Stimulated activated naive CD8-positive, alpha-beta T cell treated with anti-CD3 and anti-CD28 coated beads, Interleukin-15, amount 100 ng/mL, for 72 hours (primary cell): ENCODE data around the gene RNF31.
A peak's percentile ranks its signal among the peaks of the same experiment; 100 is the strongest.

ENCODE experiments used
- ATAC-seq: fragments of 150-1000 bp; cut with Tn5 transposase; 2 replicates; pipeline ENCODE4 v1.10.0; 2021; ENCODE audit warnings: mild to moderate bottlenecking, moderate library complexity
- DNase-seq, 2 donors: peaks; one replicate each; pipeline ENCODE4 v3.0.0; 2021 to 2022
- H3K27ac Mint-ChIP-seq, 2 donors: one replicate each; pipeline ENCODE4 v1.8.0; 2022; ENCODE audit warnings: mild to moderate bottlenecking in 2 of 2, mixed read lengths in 2 of 2, moderate library complexity in 2 of 2
- H3K27me3 Mint-ChIP-seq: one replicate; pipeline ENCODE4 v1.8.0; 2022; ENCODE audit warnings: mixed read lengths
- H3K4me1 Mint-ChIP-seq: one replicate; pipeline ENCODE4 v1.8.0; 2022; ENCODE audit warnings: mild to moderate bottlenecking, mixed read lengths
- H3K4me3 Mint-ChIP-seq, 2 donors: one replicate each; pipeline ENCODE4 v1.8.0; 2022; ENCODE audit warnings: mild to moderate bottlenecking in 2 of 2, mixed read lengths in 2 of 2, moderate library complexity in 1 of 2
- H3K9me3 Mint-ChIP-seq, 2 donors: one replicate each; pipeline ENCODE4 v1.8.0; 2022; ENCODE audit warnings: mixed read lengths in 2 of 2

The RNF31 gene

DNA sequence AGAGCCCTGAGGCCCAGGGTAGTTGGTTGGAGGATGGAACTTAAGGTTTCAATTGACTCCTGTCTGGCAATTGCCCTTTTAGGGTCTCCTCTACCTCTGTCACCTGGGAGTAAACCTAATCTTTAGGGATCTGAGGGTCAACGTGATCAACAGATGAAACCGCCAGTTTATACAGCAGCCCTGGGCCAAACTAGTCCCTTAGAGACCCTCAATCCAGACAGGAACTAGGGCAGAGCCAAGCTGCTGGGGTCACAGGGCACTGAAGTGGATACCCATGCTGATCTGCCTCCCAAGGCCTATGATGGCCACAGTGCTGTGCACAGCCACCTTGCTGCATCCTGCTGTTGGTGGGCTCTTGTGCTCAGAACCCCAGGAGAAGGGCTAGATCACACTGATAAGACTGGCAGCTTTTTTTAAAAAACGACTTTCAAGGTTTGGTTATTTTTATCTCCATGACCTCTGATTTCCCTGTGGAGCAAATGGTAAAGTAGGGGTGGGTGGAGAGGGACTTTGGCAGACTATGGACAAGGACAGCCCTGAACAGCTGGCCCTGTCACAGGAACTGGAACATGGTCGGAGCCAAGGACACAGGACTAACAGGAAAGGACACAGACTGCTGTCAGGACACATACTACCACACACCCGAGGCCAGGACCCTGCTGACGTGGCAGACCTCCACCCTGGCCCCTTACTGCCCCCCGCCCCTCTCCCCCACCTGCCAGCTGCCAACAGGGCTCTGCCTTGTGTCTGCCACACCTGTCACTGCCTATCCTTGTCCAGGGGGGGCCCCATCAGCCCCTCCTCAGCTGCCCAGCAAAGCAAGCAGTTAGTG lies 16.4 kb upstream of the RNF31 start:
- H3K9me3 Mint-ChIP-seq, result no peaks in the 10 kb centered on the region

DNA sequence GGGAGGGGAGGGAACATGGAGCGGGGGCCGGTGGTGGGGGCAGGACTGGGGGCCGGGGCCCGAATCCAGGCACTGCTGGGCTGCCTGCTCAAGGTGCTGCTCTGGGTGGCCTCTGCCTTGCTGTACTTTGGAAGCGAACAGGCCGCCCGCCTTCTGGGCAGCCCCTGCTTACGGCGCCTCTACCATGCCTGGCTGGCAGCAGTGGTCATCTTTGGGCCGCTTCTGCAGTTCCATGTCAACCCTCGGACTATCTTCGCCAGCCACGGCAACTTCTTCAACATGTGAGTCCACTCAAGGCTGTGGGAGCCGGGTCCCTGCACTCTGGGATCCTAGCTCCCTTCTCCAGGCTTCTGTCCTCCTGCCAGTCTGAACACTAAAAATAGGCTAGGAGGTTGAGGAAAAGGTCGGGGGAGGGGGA lies 15.7 kb upstream of the RNF31 start:
- Mint-ChIP-seq H3K27me3 (no peaks in the 10 kb centered on the region), H3K9me3 (no peaks in the 10 kb centered on the region), H3K4me1 (peaks cover 40% of the 10 kb centered on the region), H3K27ac (peak overlapping the region in 1 of 2 donors; percentile 74), H3K4me3 (peak overlapping the region in 1 of 2 donors; percentile 73)
- DNase-seq (no peak), ATAC-seq (no peak)

More for the DNA sequence above, 16.4 kb upstream of the RNF31 start:
- DNase-seq (no peak), ATAC-seq (no peak)
- Mint-ChIP-seq H3K4me3 (no peak overlapping the region), H3K27me3 (no peaks in the 10 kb centered on the region), H3K4me1 (peaks cover 40% of the 10 kb centered on the region), H3K27ac (no peak overlapping the region)

GRCh38 chr14:24132061-24132685 lies 15.1 kb upstream of the RNF31 start:
- ATAC-seq (no peak), DNase-seq (peak; percentile 32 to 40)
- peaks cover 46% of the 10 kb centered on the region for H3K4me1 Mint-ChIP-seq
- H3K4me3 Mint-ChIP-seq, result peak overlapping the region; percentile 52 to 73
- H3K27me3 Mint-ChIP-seq, result no peaks in the 10 kb centered on the region
- peak overlapping the region; percentile 90 to 95 for H3K27ac Mint-ChIP-seq
- no peaks in the 10 kb centered on the region for H3K9me3 Mint-ChIP-seq

- DNase-seq (no peak), ATAC-seq (no peak)
- H3K9me3 Mint-ChIP-seq, result no peaks in the 10 kb centered on the region
- peak overlapping the region; percentile 52 to 73 for H3K4me3 Mint-ChIP-seq
- H3K27me3 Mint-ChIP-seq, result no peaks in the 10 kb centered on the region
- peaks cover 50% of the 10 kb centered on the region for H3K4me1 Mint-ChIP-seq
- peak overlapping the region; percentile 90 to 95 for H3K27ac Mint-ChIP-seq
Measured at GRCh38 chr14:24132976-24133375, 14.3 kb upstream of the RNF31 start.

- H3K27me3 Mint-ChIP-seq, result no peaks in the 10 kb centered on the region
- H3K9me3 Mint-ChIP-seq, result no peaks in the 10 kb centered on the region
- DNase-seq (no peak), ATAC-seq (no peak)
- no peak overlapping the region for H3K4me3 Mint-ChIP-seq
- H3K4me1 Mint-ChIP-seq, result peaks cover 56% of the 10 kb centered on the region
- no peak overlapping the region for H3K27ac Mint-ChIP-seq
Measured at GRCh38 chr14:24133735-24134134, 13.6 kb upstream of the RNF31 start.

GRCh38 chr14:24135584-24135833 lies 11.8 kb upstream of the RNF31 start:
- Mint-ChIP-seq H3K27me3 (no peaks in the 10 kb centered on the region), H3K4me1 (peaks cover 68% of the 10 kb centered on the region), H3K27ac (peak overlapping the region; percentile 79 to 92), H3K4me3 (peak overlapping the region; percentile 91 to 98), H3K9me3 (no peaks in the 10 kb centered on the region)
- no peak for DNase-seq
- ATAC-seq, result peak; percentile 3

DNA sequence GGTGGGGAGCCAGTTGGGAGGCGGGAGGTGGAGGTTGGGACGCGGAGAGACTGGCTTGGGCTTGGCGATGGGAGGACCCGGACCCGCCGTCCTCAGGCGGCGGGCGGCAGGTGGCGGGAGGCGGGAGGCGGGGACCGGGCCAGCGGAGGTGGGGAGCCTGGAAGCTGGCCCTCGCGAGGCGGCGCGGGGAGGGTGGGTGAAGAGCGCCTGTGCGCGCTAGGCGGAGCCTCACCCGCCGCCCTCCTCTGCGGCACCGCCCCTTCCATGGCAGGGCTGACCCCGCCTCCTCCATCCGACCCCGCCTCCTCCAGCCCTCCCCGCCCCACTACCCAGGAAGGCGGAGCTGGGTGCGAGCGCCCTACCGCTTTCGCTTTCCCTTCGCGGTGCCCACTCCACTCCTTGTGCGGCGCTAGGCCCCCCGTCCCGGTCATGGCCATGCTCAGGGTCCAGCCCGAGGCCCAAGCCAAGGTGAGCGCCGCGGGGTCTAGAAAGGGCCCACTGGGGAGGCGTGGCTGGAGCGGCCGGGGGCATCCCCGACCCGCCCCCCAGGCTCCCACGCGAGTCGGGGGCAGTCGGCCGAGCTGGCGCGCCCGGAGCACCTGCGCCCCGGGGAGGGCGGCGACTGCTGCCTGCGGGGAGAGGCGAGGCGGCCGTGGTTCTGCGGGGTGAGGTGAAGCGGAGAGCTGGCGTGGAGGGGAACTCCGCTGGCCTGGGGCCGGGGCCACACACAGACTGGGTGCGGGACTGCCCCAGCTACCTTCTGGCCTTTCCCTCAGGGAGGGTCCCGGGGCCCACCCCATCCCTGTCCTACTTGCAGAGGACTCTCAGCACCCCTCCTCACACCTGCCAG lies 11.2 kb upstream of the RNF31 start, which contains the start of gene PSME1:
PSME1 (plus strand) TSS at position 361 of the 850 bp plus-strand sequence; CDS start at position 430, 69 bp downstream.
- ATAC-seq, result peak; percentile 92
- Mint-ChIP-seq H3K27me3 (no peaks in the 10 kb centered on the region), H3K4me3 (peak within 1 kb of the TSS; percentile 91 to 98), H3K27ac (peak within 1 kb of the TSS; percentile 92 to 94), H3K4me1 (peaks cover 63% of the 10 kb centered on the region), H3K9me3 (no peaks in the 10 kb centered on the region)
- peak; percentile 94 for DNase-seq

DNA sequence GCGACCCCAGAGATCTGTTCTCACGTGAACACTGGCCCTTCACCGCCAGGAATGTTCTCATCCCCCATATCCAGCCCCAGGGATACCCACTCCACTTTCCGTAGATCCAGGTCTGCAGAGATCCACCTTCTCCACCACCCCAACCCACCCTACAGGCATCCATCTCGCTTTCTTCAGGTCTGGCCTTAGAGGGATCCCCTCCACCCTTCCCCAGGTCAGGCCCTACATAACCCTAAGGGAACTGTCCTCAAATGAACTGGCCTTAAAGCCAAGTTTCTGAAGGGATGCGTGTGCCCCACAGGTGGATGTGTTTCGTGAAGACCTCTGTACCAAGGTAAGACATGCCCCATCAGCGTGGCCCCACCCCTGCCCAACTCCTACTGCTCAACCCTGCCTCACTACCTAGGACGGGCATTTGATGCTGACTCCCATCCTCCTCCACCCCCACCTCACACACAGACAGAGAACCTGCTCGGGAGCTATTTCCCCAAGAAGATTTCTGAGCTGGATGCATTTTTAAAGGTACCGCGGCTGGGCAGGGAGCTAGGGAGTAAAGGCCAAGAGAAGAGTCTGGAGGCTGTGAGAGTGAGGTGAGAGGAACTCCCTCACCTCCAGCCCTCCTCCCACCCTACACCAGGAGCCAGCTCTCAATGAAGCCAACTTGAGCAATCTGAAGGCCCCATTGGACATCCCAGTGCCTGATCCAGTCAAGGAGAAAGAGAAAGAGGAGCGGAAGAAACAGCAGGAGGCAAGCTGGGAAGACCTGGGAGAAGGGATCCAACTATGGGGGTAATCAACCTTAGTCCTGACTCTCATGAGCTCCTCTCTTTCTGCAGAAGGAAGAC lies 10.4 kb upstream of the RNF31 start:
- H3K4me1 Mint-ChIP-seq, result peaks cover 60% of the 10 kb centered on the region
- peak overlapping the region; percentile 91 to 94 for H3K27ac Mint-ChIP-seq
- ATAC-seq (no peak), DNase-seq (no peak)
- peak overlapping the region; percentile 91 to 98 for H3K4me3 Mint-ChIP-seq
- no peaks in the 10 kb centered on the region for H3K9me3 Mint-ChIP-seq
- no peaks in the 10 kb centered on the region for H3K27me3 Mint-ChIP-seq

- H3K9me3 Mint-ChIP-seq, result no peaks in the 10 kb centered on the region
- H3K4me3 Mint-ChIP-seq, result peak overlapping the region; percentile 91 to 98
- H3K4me1 Mint-ChIP-seq, result peaks cover 60% of the 10 kb centered on the region
- peak overlapping the region in 1 of 2 donors; percentile 94 for H3K27ac Mint-ChIP-seq
- DNase-seq, result no peak
- H3K27me3 Mint-ChIP-seq, result no peaks in the 10 kb centered on the region
- ATAC-seq, result no peak
Measured at GRCh38 chr14:24137529-24138395, 9.5 kb upstream of the RNF31 start.

GRCh38 chr14:24138396-24139271 lies 8.7 kb upstream of the RNF31 start:
- DNase-seq, result no peak
- Mint-ChIP-seq H3K4me3 (peak overlapping the region; percentile 75 to 96), H3K9me3 (no peaks in the 10 kb centered on the region), H3K27me3 (no peaks in the 10 kb centered on the region), H3K4me1 (peaks cover 63% of the 10 kb centered on the region), H3K27ac (peak overlapping the region; percentile 27 to 92)
- ATAC-seq, result no peak

DNA sequence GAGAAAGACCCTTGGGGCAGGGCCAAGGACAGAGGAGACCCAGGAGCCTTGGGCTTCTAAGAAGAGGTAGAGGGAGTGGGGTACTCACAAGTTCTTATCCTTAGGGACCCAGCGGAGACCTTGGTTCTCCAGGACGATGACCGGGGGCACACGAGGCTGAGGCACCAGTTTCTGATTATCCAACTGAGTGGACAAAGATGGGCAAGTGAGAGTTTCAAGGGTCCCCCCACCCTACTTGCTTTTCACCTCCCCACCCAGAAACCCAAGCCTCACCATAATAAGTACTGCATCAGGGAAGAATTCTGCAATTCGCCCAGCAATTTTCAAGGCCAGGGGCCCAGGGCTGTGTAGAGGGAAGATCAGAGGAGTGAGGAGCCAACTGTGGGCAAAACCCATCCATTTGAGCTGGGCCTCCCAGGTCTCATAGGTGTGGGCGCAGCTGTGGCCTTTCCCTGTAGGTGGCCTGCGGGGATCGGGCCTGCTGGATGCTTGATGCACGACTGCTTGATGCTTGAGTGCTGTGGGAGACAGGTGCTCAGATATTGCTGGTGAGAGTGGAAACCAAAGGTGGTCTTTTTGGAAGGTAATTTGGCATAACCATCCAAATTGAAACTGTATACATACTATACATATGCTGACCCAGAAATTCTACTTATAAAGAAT lies 7.9 kb upstream of the RNF31 start:
- DNase-seq, result peak in 1 of 2 donors; percentile 42
- Mint-ChIP-seq H3K9me3 (no peaks in the 10 kb centered on the region), H3K4me1 (peaks cover 71% of the 10 kb centered on the region), H3K4me3 (peak overlapping the region; percentile 75 to 96), H3K27ac (peak overlapping the region in 1 of 2 donors; percentile 92), H3K27me3 (no peaks in the 10 kb centered on the region)
- ATAC-seq, result no peak

GRCh38 chr14:24141097-24141880 lies 6.0 kb upstream of the RNF31 start, which contains the start of gene EMC9:
EMC9 (minus strand) TSS chr14:24141591; CDS start chr14:24141304, 287 bp downstream.
- H3K4me1 Mint-ChIP-seq, result peaks cover 80% of the 10 kb centered on the region

More at GRCh38 chr14:24141097-24141880, 6.0 kb upstream of the RNF31 start, which contains the start of gene EMC9:
- peak within 1 kb of the TSS; percentile 96 for H3K4me3 Mint-ChIP-seq
- ATAC-seq (peak; percentile 89), DNase-seq (peak; percentile 98 to 100)
- H3K27ac Mint-ChIP-seq, result peak within 1 kb of the TSS; percentile 81 to 94
- no peaks in the 10 kb centered on the region for H3K9me3 Mint-ChIP-seq
- H3K27me3 Mint-ChIP-seq, result no peaks in the 10 kb centered on the region
